ENCODE measurements around the gene TNNT3.
"Not testable (repeated sequence)": the region's sequence is repeated elsewhere in the genome, so short reads cannot be mapped to it uniquely, and the experiment has no call there.

TNNT3 gene

GRCh38 chr11:1936072-1936780, 16.7 kb downstream of the TNNT3 start:
- no peak for DNase-seq

GRCh38 chr11:1936781-1937615, 17.5 kb downstream of the TNNT3 start:
- DNase-seq: no peak

- DNase-seq: no peak
Measured at GRCh38 chr11:1937616-1938342, 18.3 kb downstream of the TNNT3 start.

GRCh38 chr11:1938343-1939005, 19.0 kb downstream of the TNNT3 start:
- DNase-seq: no peak

- DNase-seq: no peak
Measured at GRCh38 chr11:1939006-1939625, 19.6 kb downstream of the TNNT3 start.

- not testable (repeated sequence) for DNase-seq
Measured at GRCh38 chr11:1939788-1940187, 20.3 kb downstream of the TNNT3 start.

GRCh38 chr11:1942558-1943260, 23.2 kb downstream of the TNNT3 start:
- DNase-seq: no peak

- no peak for DNase-seq
Measured at GRCh38 chr11:1943576-1943975, 24.1 kb downstream of the TNNT3 start.

GRCh38 chr11:1943977-1944376, 24.5 kb downstream of the TNNT3 start:
- no peak for DNase-seq

- DNase-seq: no peak
Measured at GRCh38 chr11:1946812-1947484, 27.4 kb downstream of the TNNT3 start, which contains the start of gene MRPL23. TSS of gene MRPL23 (plus strand) at chr11:1947332. CDS start at chr11:1947363, 31 bp downstream.

- no peak for DNase-seq
Measured at GRCh38 chr11:1947592-1948237, 28.2 kb downstream of the TNNT3 start.

- DNase-seq: no peak
Measured at GRCh38 chr11:1948389-1948788, 28.9 kb downstream of the TNNT3 start.

- DNase-seq: no peak
Measured at GRCh38 chr11:1949302-1949701, 29.8 kb downstream of the TNNT3 start.

GRCh38 chr11:1949922-1950321, 30.4 kb downstream of the TNNT3 start:
- DNase-seq: no peak

- DNase-seq: no peak
Measured at GRCh38 chr11:1952806-1953482, 33.4 kb downstream of the TNNT3 start.

- no peak for DNase-seq
Measured at GRCh38 chr11:1953489-1954266, 34.2 kb downstream of the TNNT3 start.

- no peak for DNase-seq
Measured at GRCh38 chr11:1958367-1958766, 38.9 kb downstream of the TNNT3 start.

GRCh38 chr11:1959786-1960185, 40.3 kb downstream of the TNNT3 start:
- DNase-seq: no peak

- no peak for DNase-seq
Measured at GRCh38 chr11:1963864-1964263, 44.4 kb downstream of the TNNT3 start.
